ENCODE results near the gene LMBRD1. TPM values are rescaled to one million over a fixed set of nuclear protein-coding genes. Genes with fewer than 3 reads are reported as not detected.

The LMBRD1 gene
- total RNA-seq, 4 donors from 2014 or later: 52.9 to 116 (median 80.0) TPM

GRCh38 chr6:69699655-69700054 is 97.2 kb downstream of the LMBRD1 start:
- TF ChIP-seq CTCF (IDR thresholded peaks at IDR 0.05; ENCODE audit: low read depth): no peak

GRCh38 chr6:69696273-69696672 is 100.5 kb downstream of the LMBRD1 start:
- no peak for TF ChIP-seq CTCF (IDR thresholded peaks at IDR 0.05; ENCODE audit: low read depth)

GRCh38 chr6:69693762-69694161 is 103.0 kb downstream of the LMBRD1 start:
- TF ChIP-seq CTCF (IDR thresholded peaks at IDR 0.05; ENCODE audit: low read depth): no peak

GRCh38 chr6:69690986-69691385 is 105.8 kb downstream of the LMBRD1 start:
- TF ChIP-seq CTCF (IDR thresholded peaks at IDR 0.05; ENCODE audit: low read depth): no peak

- no peak for TF ChIP-seq CTCF (IDR thresholded peaks at IDR 0.05; ENCODE audit: low read depth)
Observed at GRCh38 chr6:69680302-69680701, 116.5 kb downstream of the LMBRD1 start.

- TF ChIP-seq CTCF (IDR thresholded peaks at IDR 0.05; ENCODE audit: low read depth): no peak
Observed at GRCh38 chr6:69673298-69673697, 123.5 kb downstream of the LMBRD1 start.

- TF ChIP-seq CTCF (IDR thresholded peaks at IDR 0.05; ENCODE audit: low read depth): no peak
Observed at GRCh38 chr6:69668916-69669315, 127.9 kb downstream of the LMBRD1 start.

Measured in subcutaneous adipose tissue (tissue), 4 donors.